SK-N-MC (cell line): ENCODE measurements around the gene MATN3.

Experiments
- DNase-seq: peaks from one replicate; pipeline ENCODE4 v3.0.0-alpha.2; 2011; ENCODE audit warnings: low read depth, low spot score
- H3K27ac ChIP-seq: fragments of 200-600 bp; sonication (generic); 2 replicates; pipeline ENCODE4 v1.5.1; 2016; ENCODE audit warnings: mixed run types
- H3K36me3 ChIP-seq: fragments of 200-600 bp; sonication (generic); 2 replicates; pipeline ENCODE4 v1.6.1; 2017; ENCODE audit warnings: antibody characterized with exemption, low read length, mixed read lengths; ENCODE audit not compliant: insufficient read depth
- H3K4me3 ChIP-seq: fragments of 200-600 bp; sonication (generic); 2 replicates; pipeline ENCODE4 v1.5.1; 2016
- H3K9ac ChIP-seq: fragments of 200-600 bp; sonication (generic); 2 replicates; pipeline ENCODE4 v1.8.0; 2017; ENCODE audit warnings: mixed run types, mixed read lengths; ENCODE audit not compliant: insufficient read length
- H3K9me3 ChIP-seq: fragments of 200-600 bp; sonication (generic); 2 replicates; pipeline ENCODE4 v1.6.1; 2017; ENCODE audit warnings: low read depth, mild to moderate bottlenecking, antibody characterized with exemption, low read length, moderate library complexity, mixed read lengths
- EZH2 ChIP-seq: fragments of 200-600 bp; sonication (generic); IDR thresholded peaks from one replicate; pipeline ENCODE4 v1.6.1; 2017; ENCODE audit warnings: antibody characterized with exemption
- FOXP2 ChIP-seq: optimal IDR thresholded peaks from 2 replicates; pipeline ENCODE3; 2011; ENCODE audit warnings: mild to moderate bottlenecking, moderate library complexity; ENCODE audit not compliant: insufficient read depth; ENCODE audit errors: extremely low read length, control extremely low read depth
- POLR2AphosphoS5 ChIP-seq: IDR thresholded peaks from 2 replicates; pipeline ENCODE4 v1.6.1; 2012; ENCODE audit warnings: mild to moderate bottlenecking, low read depth, low read length, borderline replicate concordance

Gene MATN3

DNA sequence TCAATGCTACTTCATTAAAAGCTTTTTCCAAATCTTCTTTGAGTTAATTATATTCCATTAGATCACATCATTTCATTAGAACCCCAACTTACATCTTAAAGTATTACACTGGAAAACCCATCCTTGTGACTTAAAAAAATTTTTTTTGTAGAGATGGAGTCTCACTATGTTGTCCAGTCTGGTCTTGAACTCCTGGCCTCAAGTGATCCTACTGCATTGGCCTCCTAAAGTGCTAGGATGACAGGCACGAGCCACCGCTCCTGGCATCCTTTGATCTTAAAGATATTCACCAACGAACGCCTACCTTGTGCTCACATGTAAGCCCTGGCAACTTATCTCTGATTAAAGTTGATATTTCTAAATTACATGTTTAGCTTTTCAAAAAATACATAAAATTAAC, 32.3 kb upstream of the MATN3 start:
- Histone ChIP-seq H3K9me3 (no peaks in the 10 kb centered on the region), H3K9ac (peak overlapping the region; percentile 3), H3K4me3 (no peak overlapping the region), H3K36me3 (peaks cover 31% of the 10 kb centered on the region), H3K27ac (peak overlapping the region; percentile 50; the same call in 1 of the 2 replicates)
- TF ChIP-seq POLR2AphosphoS5, result no peak
- TF ChIP-seq EZH2, result no peak
- no peak for TF ChIP-seq FOXP2
- no peak for DNase-seq

DNA sequence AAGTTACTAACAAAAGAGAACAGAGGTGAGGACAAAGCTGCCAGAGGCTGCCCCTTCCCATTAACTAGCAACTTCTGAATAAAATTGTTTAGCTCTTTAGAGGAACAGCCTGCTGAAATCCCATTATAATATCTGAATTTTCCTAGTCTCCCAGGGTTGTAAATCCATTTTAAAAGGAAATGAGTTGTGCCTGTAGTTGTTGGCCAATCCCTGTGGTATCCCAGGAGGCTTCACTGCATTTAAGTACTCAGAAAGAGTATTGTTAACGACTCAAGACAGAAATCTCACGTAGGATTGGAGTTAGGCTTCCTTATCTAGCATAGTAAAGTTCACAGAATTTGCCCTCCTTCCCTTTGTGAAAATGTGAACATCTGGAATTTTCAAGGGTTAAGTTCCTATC, 30.1 kb upstream of the MATN3 start:
- Histone ChIP-seq H3K36me3 (peaks cover 51% of the 10 kb centered on the region), H3K27ac (peak overlapping the region; percentile 48; the same call in 1 of the 2 replicates)

DNA sequence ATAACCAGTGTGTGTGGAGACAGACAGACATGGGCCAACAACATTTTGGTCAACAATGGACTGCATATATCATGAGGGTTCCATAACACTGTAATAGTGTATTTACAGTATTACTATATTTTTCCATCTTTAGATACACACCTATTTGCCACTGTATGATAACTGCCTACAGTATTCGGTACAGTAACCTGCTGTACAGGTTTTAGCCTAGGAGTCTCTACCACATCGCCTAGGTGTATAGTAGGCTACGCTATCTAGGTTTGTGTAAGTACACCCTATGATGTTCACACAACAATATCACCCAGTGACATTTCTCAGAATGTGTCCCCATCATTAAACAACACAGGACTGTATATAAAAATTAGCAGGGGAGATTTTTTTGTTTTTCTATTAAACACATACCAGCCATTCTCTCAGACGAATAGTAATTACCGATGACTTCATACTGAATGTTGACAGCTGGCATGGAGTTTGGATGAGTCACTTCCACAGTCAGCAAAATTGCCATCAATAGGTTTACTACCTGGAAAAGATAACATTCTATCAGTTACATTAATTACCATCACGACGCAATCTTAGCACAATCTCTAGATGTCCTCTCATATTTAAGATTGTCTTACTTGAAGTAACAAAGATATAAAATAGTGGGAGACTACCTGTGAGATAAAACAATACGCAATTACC, 28.2 kb upstream of the MATN3 start:
- Histone ChIP-seq H3K27ac (no peak overlapping the region), H3K9me3 (no peaks in the 10 kb centered on the region), H3K4me3 (no peak overlapping the region), H3K9ac (no peak overlapping the region), H3K36me3 (peaks cover 70% of the 10 kb centered on the region)
- no peak for DNase-seq
- TF ChIP-seq EZH2 (no peak), POLR2AphosphoS5 (no peak), FOXP2 (no peak)

More for the DNA sequence above, 30.1 kb upstream of the MATN3 start:
- no peak overlapping the region for H3K4me3 ChIP-seq
- H3K9me3 ChIP-seq, result no peaks in the 10 kb centered on the region
- no peak overlapping the region for H3K9ac ChIP-seq
- TF ChIP-seq FOXP2, result no peak
- TF ChIP-seq EZH2, result no peak
- TF ChIP-seq POLR2AphosphoS5, result no peak
- DNase-seq, result no peak

DNA sequence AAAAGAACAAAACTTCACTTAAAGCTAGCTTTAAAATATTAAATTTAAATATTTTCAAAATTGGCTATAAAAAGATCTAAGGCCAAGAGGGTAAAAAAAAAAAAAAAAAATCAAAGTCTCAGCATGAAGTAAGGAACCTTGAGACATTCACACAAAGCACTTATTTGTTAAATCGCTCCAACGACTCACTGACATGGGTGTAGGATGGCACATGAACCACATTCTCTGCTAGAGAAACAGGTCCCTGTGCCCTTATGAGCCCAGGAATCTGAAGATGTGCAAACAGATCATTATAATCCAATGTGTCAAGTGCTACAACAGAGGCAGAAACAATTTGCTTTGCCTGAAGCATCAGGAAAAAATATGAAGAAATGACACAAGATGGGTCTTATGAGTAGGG, 25.2 kb upstream of the MATN3 start:
- peaks cover 95% of the 10 kb centered on the region for H3K36me3 ChIP-seq
- H3K4me3 ChIP-seq, result no peak overlapping the region
- DNase-seq, result no peak
- H3K9me3 ChIP-seq, result no peaks in the 10 kb centered on the region
- no peak overlapping the region for H3K9ac ChIP-seq
- H3K27ac ChIP-seq, result peak overlapping the region; percentile 13; the same call in 1 of the 2 replicates
- TF ChIP-seq EZH2, result no peak
- TF ChIP-seq POLR2AphosphoS5, result no peak
- TF ChIP-seq FOXP2, result no peak

DNA sequence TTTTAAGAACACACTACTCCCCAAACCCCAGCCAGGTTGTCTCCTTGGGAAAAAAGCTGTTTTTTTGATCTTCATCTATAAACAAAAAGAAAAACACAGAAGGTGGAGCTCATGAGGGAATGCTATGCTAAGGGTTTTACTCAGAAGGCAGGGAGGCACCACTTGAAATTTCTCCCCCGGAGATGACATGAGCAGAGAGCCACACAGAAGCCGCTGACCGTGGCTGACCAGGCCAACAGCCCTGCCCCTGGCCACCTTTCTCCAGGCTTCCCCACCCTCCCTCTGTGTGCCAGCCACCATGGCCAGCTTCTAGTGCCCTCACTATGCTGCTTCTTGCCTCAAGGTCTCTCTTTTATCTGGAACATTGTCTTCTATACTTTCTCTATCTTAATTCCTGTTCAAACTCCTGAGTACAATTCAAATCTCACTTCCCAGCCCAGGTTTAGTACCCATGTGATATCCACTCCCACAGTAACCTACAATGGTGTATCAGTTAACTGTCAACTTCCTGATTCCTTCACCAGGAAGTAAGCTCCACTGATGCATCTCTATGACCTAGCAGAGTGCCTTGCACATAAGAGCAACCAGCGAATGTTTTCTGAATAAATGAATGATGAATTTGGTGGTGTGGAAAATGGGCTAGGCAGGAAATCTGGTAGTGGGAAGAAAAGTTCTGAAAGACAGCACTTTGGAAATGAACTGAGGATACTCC, 23.6 kb upstream of the MATN3 start:
- no peak for DNase-seq
- no peak for TF ChIP-seq POLR2AphosphoS5
- no peak for TF ChIP-seq FOXP2
- no peak for TF ChIP-seq EZH2
- no peak overlapping the region for H3K9ac ChIP-seq

DNA sequence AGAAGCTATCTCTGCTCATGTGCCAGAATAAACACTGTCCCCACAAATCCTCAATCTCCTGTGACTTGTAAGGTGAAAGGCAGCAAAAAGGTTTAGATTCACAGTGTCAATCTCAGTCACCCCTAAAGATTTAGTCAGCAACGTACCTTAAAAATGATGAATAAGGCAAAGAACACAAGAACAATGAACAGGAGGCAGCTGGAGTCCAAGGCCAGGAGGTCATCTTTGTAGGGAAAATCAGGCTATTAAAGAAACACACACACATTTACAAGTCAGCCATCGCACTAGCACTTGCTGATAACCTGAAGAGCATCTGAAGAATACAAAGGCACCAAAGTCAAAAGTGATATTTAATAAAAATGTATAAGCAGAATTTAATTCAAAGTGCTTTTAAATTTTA, 22.4 kb upstream of the MATN3 start:
- H3K9ac ChIP-seq, result no peak overlapping the region
- H3K9me3 ChIP-seq, result peaks cover 8% of the 10 kb centered on the region
- H3K36me3 ChIP-seq, result peaks cover 97% of the 10 kb centered on the region
- DNase-seq, result no peak
- H3K27ac ChIP-seq, result no peak overlapping the region
- no peak overlapping the region for H3K4me3 ChIP-seq
- no peak for TF ChIP-seq POLR2AphosphoS5
- no peak for TF ChIP-seq EZH2
- no peak for TF ChIP-seq FOXP2

More for the DNA sequence above, 23.6 kb upstream of the MATN3 start:
- peaks cover 96% of the 10 kb centered on the region for H3K36me3 ChIP-seq
- no peak overlapping the region for H3K4me3 ChIP-seq
- no peak overlapping the region for H3K27ac ChIP-seq
- no peaks in the 10 kb centered on the region for H3K9me3 ChIP-seq

DNA sequence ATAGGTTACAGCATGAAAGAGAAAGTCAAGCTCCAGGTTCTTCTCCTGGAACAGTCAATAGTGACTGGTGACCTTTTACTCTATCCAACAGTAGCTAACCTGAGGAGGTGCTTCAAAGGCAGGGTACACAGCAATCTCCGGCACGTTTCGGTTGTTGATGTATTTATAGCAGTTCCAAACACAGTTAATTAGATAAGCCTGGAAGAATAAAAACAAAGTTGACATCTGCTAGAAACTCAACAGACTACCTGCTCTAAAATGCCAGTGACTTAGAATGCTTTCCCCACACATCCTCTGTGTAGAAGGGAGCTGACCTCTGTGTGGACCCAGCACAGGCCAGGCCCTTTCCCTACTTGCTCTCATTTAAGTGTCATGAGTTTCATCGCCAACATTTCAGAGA, 21.8 kb upstream of the MATN3 start:
- TF ChIP-seq FOXP2 (no peak), EZH2 (no peak), POLR2AphosphoS5 (no peak)
- Histone ChIP-seq H3K27ac (no peak overlapping the region), H3K4me3 (no peak overlapping the region), H3K36me3 (peaks cover 99% of the 10 kb centered on the region), H3K9me3 (peaks cover 12% of the 10 kb centered on the region), H3K9ac (no peak overlapping the region)
- no peak for DNase-seq

DNA sequence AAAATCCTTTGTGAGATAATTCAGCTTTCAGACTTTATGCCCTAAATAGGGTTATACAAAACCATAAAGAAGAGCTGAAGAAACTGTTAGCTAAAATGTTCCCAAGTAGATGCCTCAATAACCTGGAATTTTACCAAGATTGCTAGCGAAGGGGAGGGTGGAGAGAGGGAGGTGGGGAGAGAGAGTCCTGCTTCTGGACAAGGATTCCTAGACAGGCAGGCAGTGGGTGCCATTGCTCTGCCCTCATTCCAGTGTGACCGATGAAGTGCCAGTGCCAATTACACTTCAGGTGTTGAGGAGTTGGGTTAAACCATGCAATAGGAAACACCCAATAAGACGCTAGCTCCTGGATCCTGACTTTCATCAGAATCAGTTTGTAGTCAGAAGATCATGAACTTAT, 20.9 kb upstream of the MATN3 start:
- Histone ChIP-seq H3K27ac (no peak overlapping the region), H3K36me3 (peaks cover 99% of the 10 kb centered on the region), H3K9me3 (peaks cover 19% of the 10 kb centered on the region), H3K4me3 (no peak overlapping the region), H3K9ac (no peak overlapping the region)
- TF ChIP-seq POLR2AphosphoS5 (no peak), FOXP2 (no peak), EZH2 (no peak)
- DNase-seq, result no peak
